Uterus (tissue), 4 donors: Measurements from ENCODE around the gene USO1. TPM values are rescaled to one million over a fixed set of nuclear protein-coding genes. Genes with fewer than 3 reads are reported as not detected.

Source experiments
- DNase-seq, 2 donors: peaks; one replicate each; pipeline ENCODE4 v3.0.0-alpha.2; 2019 to 2020
- H3K27ac ChIP-seq, 2 donors: fragments of 200-600 bp; sonication (generic); 1 replicate in 1 of 2; 2 replicates in 1 of 2; pipeline ENCODE4 v1.5.1; 2016 to 2018
- H3K27me3 ChIP-seq, 2 donors: fragments of 200-600 bp; sonication (generic); one replicate each; pipeline ENCODE4 v1.5.1; 2018 to 2019; ENCODE audit warnings: control low read depth in 1 of 2
- H3K36me3 ChIP-seq, 2 donors: fragments of 200-600 bp; sonication (generic); one replicate each; pipeline ENCODE4 v1.5.1; 2019; ENCODE audit warnings: control low read depth in 1 of 2
- H3K4me1 ChIP-seq, 2 donors: fragments of 200-600 bp; sonication (generic); one replicate each; pipeline ENCODE4 v1.5.1; 2018 to 2019; ENCODE audit warnings: control low read depth in 1 of 2
- H3K4me3 ChIP-seq, 2 donors: fragments of 200-600 bp; sonication (generic); 1 replicate in 1 of 2; 2 replicates in 1 of 2; pipeline ENCODE4 v1.5.1; 2018 to 2019; ENCODE audit warnings: mild to moderate bottlenecking in 1 of 2
- H3K9me3 ChIP-seq, 2 donors: fragments of 200-600 bp; sonication (generic); one replicate each; pipeline ENCODE4 v1.5.1; 2019; ENCODE audit warnings: control low read depth in 1 of 2
- POLR2A ChIP-seq, 2 donors: fragments of 450-650 bp; IDR thresholded peaks; one replicate each; pipeline ENCODE4 v1.6.1; 2016; ENCODE audit warnings: antibody characterized with exemption in 2 of 2, mild to moderate bottlenecking in 1 of 2, moderate library complexity in 1 of 2
- intact Hi-C: fragments of 100-400 bp; cut with DNase I; formaldehyde crosslinking; loops from one replicate; pipeline ENCODE4 v1.15.1; 2023; ENCODE audit warnings: low total_unique reads
- total RNA-seq, 4 donors: library from RNA; depleted of rRNA in 3 of 4; stranded (reverse); fragments of >200 nt in 3 of 4; gene quantifications; one replicate each; pipeline versions ENCODE4 v1.1.0 to v1.2.4, GENCODE V29; 2014 to 2023
- TF ChIP-seq, protein P1 (sequence below), 4 experiments: fragments of 200-600 bp in 2 of 4; fragments of 450-650 bp in 2 of 4; sonication (generic) in 2 of 4; IDR thresholded peaks; one replicate each; pipeline ENCODE4 v1.5.1; 2016 to 2019; ENCODE audit warnings: antibody characterized with exemption in 4 of 4, mild to moderate bottlenecking in 2 of 4, moderate library complexity in 1 of 4
- donor health status: DM: yes; HTN: yes; CAD: no.

USO1 gene
- total RNA-seq = 100 to 1,000 TPM in 1 of 4 donors, 10 to 100 TPM in 3; 20.0 to 127 (median 59.4) TPM

DNA sequence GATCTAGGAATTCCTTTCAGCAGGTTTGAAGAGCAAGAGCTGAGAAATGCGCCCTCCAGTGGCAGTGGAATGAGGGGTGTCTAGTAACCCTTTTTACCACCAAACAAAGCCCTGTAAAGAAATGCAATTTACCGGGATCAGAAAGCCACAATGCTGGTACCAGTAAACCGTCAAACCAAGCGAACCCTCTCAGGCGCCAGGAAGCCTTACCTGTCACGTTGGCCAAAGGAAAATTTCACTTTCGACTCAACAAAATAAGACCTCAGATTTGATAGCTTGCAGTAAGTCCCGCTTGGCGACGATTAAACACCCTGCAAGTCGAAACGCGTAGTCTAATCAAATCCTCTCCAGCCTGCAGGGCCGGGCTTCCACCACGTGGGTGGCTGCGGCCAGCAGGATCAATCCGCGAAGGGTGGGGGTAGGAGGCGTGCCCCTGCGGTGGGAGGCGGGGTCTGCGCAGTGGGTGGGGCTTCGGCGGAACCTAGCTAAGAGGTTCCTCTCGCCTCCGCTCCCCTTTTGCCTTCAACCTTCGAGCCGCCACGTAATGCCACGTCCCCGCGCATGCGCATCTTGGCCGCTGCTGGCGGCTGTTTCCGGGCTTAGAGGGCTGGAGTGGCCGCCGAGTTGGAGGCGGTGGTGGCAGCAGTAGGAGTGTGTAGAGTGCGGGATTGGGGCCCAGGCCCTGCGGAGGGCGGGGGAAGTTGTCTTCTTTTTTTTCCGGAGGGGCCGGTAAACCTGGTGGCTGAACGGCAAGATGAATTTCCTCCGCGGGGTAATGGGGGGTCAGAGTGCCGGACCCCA is at the start of gene USO1:
Gene USO1 (plus strand): TSS at position 512 of the 801 bp plus-strand sequence. CDS start 243 bp downstream, at position 755.
- H3K4me1 ChIP-seq = peaks cover 0 to 6% of the 10 kb centered on the region in 2 donors
- no peaks in the 10 kb centered on the region for H3K36me3 ChIP-seq
- H3K27ac ChIP-seq = peak within 1 kb of the TSS; percentile 95 to 97
- no peaks in the 10 kb centered on the region for H3K9me3 ChIP-seq
- peak; percentile 91 to 97 for TF ChIP-seq POLR2A (IDR thresholded peaks at IDR 0.05)
- TF ChIP-seq, protein P1, sequence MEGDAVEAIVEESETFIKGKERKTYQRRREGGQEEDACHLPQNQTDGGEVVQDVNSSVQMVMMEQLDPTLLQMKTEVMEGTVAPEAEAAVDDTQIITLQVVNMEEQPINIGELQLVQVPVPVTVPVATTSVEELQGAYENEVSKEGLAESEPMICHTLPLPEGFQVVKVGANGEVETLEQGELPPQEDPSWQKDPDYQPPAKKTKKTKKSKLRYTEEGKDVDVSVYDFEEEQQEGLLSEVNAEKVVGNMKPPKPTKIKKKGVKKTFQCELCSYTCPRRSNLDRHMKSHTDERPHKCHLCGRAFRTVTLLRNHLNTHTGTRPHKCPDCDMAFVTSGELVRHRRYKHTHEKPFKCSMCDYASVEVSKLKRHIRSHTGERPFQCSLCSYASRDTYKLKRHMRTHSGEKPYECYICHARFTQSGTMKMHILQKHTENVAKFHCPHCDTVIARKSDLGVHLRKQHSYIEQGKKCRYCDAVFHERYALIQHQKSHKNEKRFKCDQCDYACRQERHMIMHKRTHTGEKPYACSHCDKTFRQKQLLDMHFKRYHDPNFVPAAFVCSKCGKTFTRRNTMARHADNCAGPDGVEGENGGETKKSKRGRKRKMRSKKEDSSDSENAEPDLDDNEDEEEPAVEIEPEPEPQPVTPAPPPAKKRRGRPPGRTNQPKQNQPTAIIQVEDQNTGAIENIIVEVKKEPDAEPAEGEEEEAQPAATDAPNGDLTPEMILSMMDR (IDR thresholded peaks at IDR 0.05) = peak; percentile 48 to 62 (median 58)
- intact Hi-C loops = no loop called here
- DNase-seq = peak; percentile 99 to 100
- no peaks in the 10 kb centered on the region for H3K27me3 ChIP-seq
- peak within 1 kb of the TSS; percentile 68 to 91 for H3K4me3 ChIP-seq

DNA sequence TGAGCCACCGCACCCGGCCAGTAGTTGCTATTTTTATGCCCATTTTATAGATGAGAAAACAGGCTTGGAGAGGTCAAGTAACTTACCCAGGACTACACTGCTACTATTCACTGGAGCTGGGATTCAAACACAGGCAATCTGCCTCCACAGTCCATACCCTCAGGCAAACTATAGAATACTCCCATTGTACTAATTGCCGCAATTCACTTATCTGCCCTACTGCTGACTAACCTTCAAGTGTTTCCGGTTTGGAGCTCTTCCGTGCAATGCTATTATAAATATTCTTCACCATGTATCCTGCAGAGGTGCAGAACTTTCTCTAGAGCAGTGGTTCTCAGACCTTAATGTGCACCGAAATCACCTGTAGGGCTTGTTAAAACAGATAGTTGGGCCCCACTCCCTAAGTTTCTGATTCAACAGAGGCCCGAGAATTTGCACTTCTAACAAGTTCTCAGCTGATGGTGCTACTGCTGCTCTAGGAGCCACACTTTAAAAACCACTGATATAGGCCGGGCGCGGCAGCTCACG is 49.3 kb upstream of the USO1 start:
- TF ChIP-seq, protein P1 (IDR thresholded peaks at IDR 0.05) = no peak
- TF ChIP-seq POLR2A (IDR thresholded peaks at IDR 0.05) = no peak
- Histone ChIP-seq H3K36me3 (no peaks in the 10 kb centered on the region), H3K4me1 (no peaks in the 10 kb centered on the region), H3K4me3 (no peak overlapping the region), H3K27me3 (no peaks in the 10 kb centered on the region), H3K9me3 (no peaks in the 10 kb centered on the region), H3K27ac (no peak overlapping the region)
- intact Hi-C loops = no loop called here
- no peak for DNase-seq

DNA sequence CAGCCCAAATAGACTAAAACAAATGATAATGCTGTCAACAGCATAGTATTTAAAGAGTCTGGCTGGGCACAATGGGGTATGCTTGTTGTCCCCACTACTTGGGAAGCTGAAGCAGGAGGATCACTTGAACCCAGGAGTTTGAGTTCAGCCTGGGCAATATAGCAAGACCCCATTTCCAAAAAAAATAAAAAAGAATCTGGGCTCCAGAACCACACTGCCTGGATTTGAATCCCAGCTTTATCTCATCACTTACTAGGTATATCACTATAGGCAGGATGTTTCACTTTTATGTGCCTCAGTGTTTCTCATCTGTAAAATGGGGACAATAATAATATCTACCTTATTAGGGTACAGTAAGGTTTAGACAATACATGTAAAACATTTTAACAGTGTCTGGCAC is 45.9 kb upstream of the USO1 start:
- H3K9me3 ChIP-seq = no peaks in the 10 kb centered on the region
- H3K27me3 ChIP-seq = no peaks in the 10 kb centered on the region
- TF ChIP-seq, protein P1 (IDR thresholded peaks at IDR 0.05) = no peak
- no peak for TF ChIP-seq POLR2A (IDR thresholded peaks at IDR 0.05)
- no peaks in the 10 kb centered on the region for H3K4me1 ChIP-seq
- H3K27ac ChIP-seq = no peak overlapping the region
- no peak for DNase-seq
- intact Hi-C loops = no loop called here
- H3K4me3 ChIP-seq = no peak overlapping the region
- no peaks in the 10 kb centered on the region for H3K36me3 ChIP-seq

DNA sequence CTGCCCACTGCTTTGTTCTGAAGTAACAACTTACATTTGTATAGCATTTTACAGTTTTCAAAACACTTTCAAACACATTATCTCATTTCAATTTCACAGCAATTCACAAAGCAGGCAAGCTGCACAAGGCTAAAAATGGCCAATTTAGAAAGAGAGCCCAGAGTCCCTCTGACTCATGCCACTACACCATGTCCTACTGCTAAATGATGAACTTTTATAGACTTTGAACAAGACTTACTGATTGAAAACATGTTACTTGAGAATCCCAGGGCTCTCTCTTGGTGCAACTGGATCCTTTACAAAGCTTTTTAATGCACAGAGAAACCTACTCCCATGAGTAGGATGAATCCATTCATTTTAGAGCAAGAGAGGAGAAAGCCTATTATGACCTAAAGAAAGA is 45.4 kb upstream of the USO1 start:
- Histone ChIP-seq H3K9me3 (no peaks in the 10 kb centered on the region), H3K36me3 (no peaks in the 10 kb centered on the region), H3K27me3 (no peaks in the 10 kb centered on the region), H3K27ac (no peak overlapping the region), H3K4me3 (no peak overlapping the region), H3K4me1 (no peaks in the 10 kb centered on the region)
- intact Hi-C loops = no loop called here
- DNase-seq = no peak
- TF ChIP-seq POLR2A (IDR thresholded peaks at IDR 0.05) = no peak
- TF ChIP-seq, protein P1 (IDR thresholded peaks at IDR 0.05) = no peak

- intact Hi-C loops = loop anchor here (5.0 kb wide), 1 partner anchor 178 kb away; no protein-coding TSS in a partner anchor
- no peaks in the 10 kb centered on the region for H3K9me3 ChIP-seq
- no peaks in the 10 kb centered on the region for H3K36me3 ChIP-seq
- no peak for DNase-seq
- TF ChIP-seq POLR2A (IDR thresholded peaks at IDR 0.05) = no peak
- TF ChIP-seq, protein P1 (IDR thresholded peaks at IDR 0.05) = no peak
- no peaks in the 10 kb centered on the region for H3K4me1 ChIP-seq
- H3K4me3 ChIP-seq = no peak overlapping the region
- H3K27ac ChIP-seq = no peak overlapping the region
- H3K27me3 ChIP-seq = no peaks in the 10 kb centered on the region
Observed at GRCh38 chr4:75679876-75680575, 44.4 kb upstream of the USO1 start.
